ENCODE data around the gene CFAP61. TPM values are rescaled to one million over a fixed set of nuclear protein-coding genes. Genes with fewer than 3 reads are reported as not detected.

The CFAP61 gene
- total RNA-seq, 1 donor from 2014 or later: 2.6 TPM

- H3K27ac Mint-ChIP-seq: no peak overlapping the region
- TF ChIP-seq CTCF (IDR thresholded peaks at IDR 0.05; ENCODE audit: unreplicated experiment): no peak
- H3K4me1 Mint-ChIP-seq (ENCODE audit: low read depth): peaks cover 10% of the 10 kb centered on the region
- peaks cover 4% of the 10 kb centered on the region for H3K9me3 Mint-ChIP-seq (ENCODE audit: low read depth)
- no peak overlapping the region for H3K4me3 Mint-ChIP-seq (ENCODE audit: low read depth)
- peaks cover 2% of the 10 kb centered on the region for H3K36me3 Mint-ChIP-seq (ENCODE audit: insufficient read depth)
- no peak for DNase-seq (ENCODE audit: low spot score, unreplicated experiment)
- peaks cover 3% of the 10 kb centered on the region for H3K27me3 Mint-ChIP-seq
Observed at GRCh38 chr20:20161611-20162010, 109.3 kb downstream of the CFAP61 start.

- Mint-ChIP-seq H3K36me3 (ENCODE audit: insufficient read depth) (no peaks in the 10 kb centered on the region), H3K4me3 (ENCODE audit: low read depth) (no peak overlapping the region), H3K4me1 (ENCODE audit: low read depth) (no peaks in the 10 kb centered on the region), H3K27ac (no peak overlapping the region), H3K27me3 (no peaks in the 10 kb centered on the region), H3K9me3 (ENCODE audit: low read depth) (peaks cover 12% of the 10 kb centered on the region)
- DNase-seq (ENCODE audit: low spot score, unreplicated experiment): no peak
- TF ChIP-seq CTCF (IDR thresholded peaks at IDR 0.05; ENCODE audit: unreplicated experiment): no peak
Observed at GRCh38 chr20:20167698-20168097, 115.4 kb downstream of the CFAP61 start.

GRCh38 chr20:20173254-20173653, 120.9 kb downstream of the CFAP61 start:
- Mint-ChIP-seq H3K36me3 (ENCODE audit: insufficient read depth) (no peaks in the 10 kb centered on the region), H3K27ac (no peak overlapping the region), H3K4me3 (ENCODE audit: low read depth) (no peak overlapping the region), H3K9me3 (ENCODE audit: low read depth) (peaks cover 12% of the 10 kb centered on the region), H3K4me1 (ENCODE audit: low read depth) (no peaks in the 10 kb centered on the region), H3K27me3 (no peaks in the 10 kb centered on the region)
- no peak for DNase-seq (ENCODE audit: low spot score, unreplicated experiment)
- no peak for TF ChIP-seq CTCF (IDR thresholded peaks at IDR 0.05; ENCODE audit: unreplicated experiment)

- Mint-ChIP-seq H3K9me3 (ENCODE audit: low read depth) (peaks cover 15% of the 10 kb centered on the region), H3K36me3 (ENCODE audit: insufficient read depth) (no peaks in the 10 kb centered on the region)
- no peak for DNase-seq (ENCODE audit: low spot score, unreplicated experiment)
Observed at GRCh38 chr20:20174089-20174835, 121.9 kb downstream of the CFAP61 start.

GRCh38 chr20:20181322-20181721, 129.0 kb downstream of the CFAP61 start:
- Mint-ChIP-seq H3K27ac (no peak overlapping the region), H3K36me3 (ENCODE audit: insufficient read depth) (no peaks in the 10 kb centered on the region), H3K4me1 (ENCODE audit: low read depth) (no peaks in the 10 kb centered on the region), H3K4me3 (ENCODE audit: low read depth) (no peak overlapping the region), H3K9me3 (ENCODE audit: low read depth) (peaks cover 13% of the 10 kb centered on the region), H3K27me3 (peaks cover 3% of the 10 kb centered on the region)
- no peak for DNase-seq (ENCODE audit: low spot score, unreplicated experiment)
- no peak for TF ChIP-seq CTCF (IDR thresholded peaks at IDR 0.05; ENCODE audit: unreplicated experiment)

More at GRCh38 chr20:20174089-20174835, 121.9 kb downstream of the CFAP61 start:
- TF ChIP-seq CTCF (IDR thresholded peaks at IDR 0.05; ENCODE audit: unreplicated experiment): peak; percentile 15
- H3K27me3 Mint-ChIP-seq: no peaks in the 10 kb centered on the region
- no peak overlapping the region for H3K4me3 Mint-ChIP-seq (ENCODE audit: low read depth)
- no peak overlapping the region for H3K27ac Mint-ChIP-seq
- H3K4me1 Mint-ChIP-seq (ENCODE audit: low read depth): no peaks in the 10 kb centered on the region

Data from progenitor cell of endocrine pancreas (in vitro differentiated cells).